Right atrium auricular region (tissue), 2 donors: Measurements from ENCODE around the gene RBM38. TPM values are rescaled to one million over a fixed set of nuclear protein-coding genes. Genes with fewer than 3 reads are reported as not detected.
A peak's percentile ranks its signal among the peaks of the same experiment; 100 is the strongest.

Experiments used
- DNase-seq: peaks from one replicate; pipeline ENCODE4 v3.0.0-alpha.2; 2019; ENCODE audit warnings: low spot score
- H3K27ac ChIP-seq, 2 donors: fragments of 200-600 bp; sonication (generic); 1 replicate in 1 of 2; 2 replicates in 1 of 2; pipeline ENCODE4 v1.5.1; 2016 to 2019
- H3K27me3 ChIP-seq, 2 donors: fragments of 200-600 bp; sonication (generic); one replicate each; pipeline versions ENCODE4 v1.5.1 to v1.6.0; 2017 to 2019
- H3K36me3 ChIP-seq: fragments of 200-600 bp; sonication (generic); one replicate; pipeline ENCODE4 v1.5.1; 2016
- H3K4me1 ChIP-seq, 2 donors: fragments of 200-600 bp; sonication (generic); one replicate each; pipeline versions ENCODE4 v1.5.1 to v1.6.0; 2017 to 2019
- H3K4me3 ChIP-seq, 2 donors: fragments of 200-600 bp; sonication (generic); 1 replicate in 1 of 2; 2 replicates in 1 of 2; pipeline ENCODE4 v1.5.1; 2017 to 2019; ENCODE audit warnings: mild to moderate bottlenecking in 1 of 2, moderate library complexity in 1 of 2
- H3K9me3 ChIP-seq, 2 donors: fragments of 200-600 bp; sonication (generic); one replicate each; pipeline ENCODE4 v1.5.1; 2019
- total RNA-seq, 2 donors: library from RNA; depleted of rRNA; stranded (reverse); fragments of >200 nt; gene quantifications; one replicate each; pipeline ENCODE4 v1.1.0, GENCODE V29; 2016
- TF ChIP-seq, protein P1 (sequence below), 2 donors: fragments of 200-600 bp; sonication (generic); IDR thresholded peaks; one replicate each; pipeline ENCODE4 v1.5.1; 2019; ENCODE audit warnings: antibody characterized with exemption in 2 of 2

RBM38 gene
- total RNA-seq, 2 donors from 2014 or later = 127 to 151 TPM

DNA sequence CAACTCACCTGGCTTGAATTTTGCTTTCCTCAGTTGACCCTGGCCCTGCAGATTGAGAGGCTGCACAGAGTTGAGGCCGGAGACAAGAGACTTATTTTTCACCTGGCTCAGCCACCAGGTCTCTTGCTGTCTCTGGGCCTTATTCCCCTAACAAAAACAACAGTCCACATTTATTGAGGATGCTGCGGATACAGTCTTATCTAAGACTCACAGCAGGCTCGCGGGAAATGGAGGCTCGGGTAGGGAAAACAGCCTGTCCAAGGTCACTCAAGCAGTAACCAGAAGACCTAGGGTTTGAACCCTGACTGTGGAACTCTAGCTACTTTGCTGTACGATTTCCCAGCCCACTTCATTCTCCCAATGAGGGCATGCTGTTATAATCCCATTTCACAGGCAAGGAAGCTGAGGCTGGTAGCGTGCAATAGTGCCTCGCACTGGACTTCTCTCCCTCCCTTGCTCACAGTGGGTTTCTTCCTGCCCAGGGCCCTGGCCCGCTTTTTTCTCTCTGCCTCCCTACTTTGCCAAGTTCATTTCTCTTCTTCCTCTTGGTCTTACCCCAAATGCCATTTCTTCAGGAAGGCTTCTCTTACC, 57.7 kb downstream of the RBM38 start:
- H3K27ac ChIP-seq = no peak overlapping the region
- H3K9me3 ChIP-seq = peaks cover 0 to 9% of the 10 kb centered on the region in 2 donors
- no peaks in the 10 kb centered on the region for H3K36me3 ChIP-seq
- TF ChIP-seq, protein P1, sequence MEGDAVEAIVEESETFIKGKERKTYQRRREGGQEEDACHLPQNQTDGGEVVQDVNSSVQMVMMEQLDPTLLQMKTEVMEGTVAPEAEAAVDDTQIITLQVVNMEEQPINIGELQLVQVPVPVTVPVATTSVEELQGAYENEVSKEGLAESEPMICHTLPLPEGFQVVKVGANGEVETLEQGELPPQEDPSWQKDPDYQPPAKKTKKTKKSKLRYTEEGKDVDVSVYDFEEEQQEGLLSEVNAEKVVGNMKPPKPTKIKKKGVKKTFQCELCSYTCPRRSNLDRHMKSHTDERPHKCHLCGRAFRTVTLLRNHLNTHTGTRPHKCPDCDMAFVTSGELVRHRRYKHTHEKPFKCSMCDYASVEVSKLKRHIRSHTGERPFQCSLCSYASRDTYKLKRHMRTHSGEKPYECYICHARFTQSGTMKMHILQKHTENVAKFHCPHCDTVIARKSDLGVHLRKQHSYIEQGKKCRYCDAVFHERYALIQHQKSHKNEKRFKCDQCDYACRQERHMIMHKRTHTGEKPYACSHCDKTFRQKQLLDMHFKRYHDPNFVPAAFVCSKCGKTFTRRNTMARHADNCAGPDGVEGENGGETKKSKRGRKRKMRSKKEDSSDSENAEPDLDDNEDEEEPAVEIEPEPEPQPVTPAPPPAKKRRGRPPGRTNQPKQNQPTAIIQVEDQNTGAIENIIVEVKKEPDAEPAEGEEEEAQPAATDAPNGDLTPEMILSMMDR (IDR thresholded peaks at IDR 0.05) = no peak
- no peak for DNase-seq
- peaks cover 0 to 40% of the 10 kb centered on the region in 2 donors for H3K4me1 ChIP-seq
- no peaks in the 10 kb centered on the region for H3K27me3 ChIP-seq
- H3K4me3 ChIP-seq = no peak overlapping the region

DNA sequence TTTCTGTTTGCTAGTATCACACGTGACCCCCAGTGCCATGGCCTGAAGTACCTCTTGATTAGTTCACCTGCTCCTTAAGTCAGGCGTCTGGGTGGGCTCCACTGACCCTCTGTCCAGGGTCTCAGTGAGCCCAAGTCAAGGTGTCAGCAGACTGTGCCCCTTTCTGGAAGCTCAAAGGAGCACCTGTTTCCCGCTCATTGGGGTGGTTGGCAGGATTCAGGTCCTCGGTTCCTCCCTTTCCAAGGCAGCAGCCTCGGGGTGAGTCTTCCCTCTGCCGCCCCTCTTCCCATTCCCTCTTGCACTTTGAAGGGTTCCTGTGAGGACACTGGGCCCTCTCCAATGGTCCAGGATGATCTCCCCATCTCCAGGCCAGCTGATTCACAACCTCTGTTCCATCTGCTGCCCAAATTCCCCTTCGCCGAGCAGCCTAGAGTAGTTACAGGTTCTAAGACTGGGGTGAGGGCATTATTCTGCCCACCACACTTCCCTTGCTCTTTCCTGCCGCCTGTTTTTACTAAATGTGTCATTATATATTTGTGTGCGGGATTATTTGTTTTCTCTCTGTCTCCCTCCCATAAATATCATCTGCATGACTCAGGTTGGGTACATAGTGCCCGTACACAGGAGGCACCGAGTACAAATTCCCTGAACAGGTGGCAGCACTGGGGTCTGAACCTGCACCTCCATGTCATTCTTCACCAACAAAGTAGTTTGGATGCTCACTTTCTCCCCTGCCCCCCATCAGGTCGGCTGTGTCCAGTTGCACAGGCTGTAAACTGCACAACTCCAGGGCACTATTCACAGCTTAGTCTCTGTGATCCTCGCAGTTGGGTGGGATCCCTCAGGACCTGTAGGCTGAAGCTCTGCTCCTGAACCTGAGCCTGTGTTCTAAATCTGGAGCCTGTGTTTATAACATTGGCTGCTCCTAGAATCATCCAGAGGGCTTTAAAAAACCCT, 58.5 kb downstream of the RBM38 start:
- no peak for DNase-seq
- Histone ChIP-seq H3K27me3 (no peaks in the 10 kb centered on the region), H3K36me3 (no peaks in the 10 kb centered on the region), H3K9me3 (peaks cover 0 to 9% of the 10 kb centered on the region in 2 donors), H3K27ac (peak overlapping the region in 1 of 2 donors; percentile 63), H3K4me1 (peaks cover 0 to 35% of the 10 kb centered on the region in 2 donors), H3K4me3 (no peak overlapping the region)
- TF ChIP-seq, protein P1 (IDR thresholded peaks at IDR 0.05) = no peak

DNA sequence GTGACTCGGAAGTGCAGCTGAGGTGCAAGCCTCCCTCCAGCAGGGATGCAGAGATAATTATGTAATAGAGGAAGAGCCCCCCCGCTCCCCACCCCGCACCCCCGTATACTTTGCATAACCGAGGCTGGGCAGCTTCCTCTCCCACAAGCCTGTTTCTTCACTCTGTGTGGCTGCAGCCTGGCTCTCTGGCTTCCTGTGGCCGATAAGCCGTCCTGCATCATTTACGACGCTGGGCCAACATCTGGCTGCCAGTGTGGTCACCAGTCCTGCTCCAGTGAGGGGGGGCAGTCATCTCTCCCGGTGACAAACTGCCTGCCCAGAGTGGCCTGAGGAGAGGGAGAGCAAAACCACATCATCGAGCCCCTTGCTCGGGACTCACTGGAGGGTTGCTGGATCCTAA, 59.2 kb downstream of the RBM38 start:
- Histone ChIP-seq H3K36me3 (no peaks in the 10 kb centered on the region), H3K27me3 (no peaks in the 10 kb centered on the region), H3K9me3 (peaks cover 0 to 9% of the 10 kb centered on the region in 2 donors), H3K4me3 (no peak overlapping the region), H3K27ac (peak overlapping the region; percentile 5 to 63), H3K4me1 (peaks cover 0 to 30% of the 10 kb centered on the region in 2 donors)
- TF ChIP-seq, protein P1 (IDR thresholded peaks at IDR 0.05) = no peak
- no peak for DNase-seq

DNA sequence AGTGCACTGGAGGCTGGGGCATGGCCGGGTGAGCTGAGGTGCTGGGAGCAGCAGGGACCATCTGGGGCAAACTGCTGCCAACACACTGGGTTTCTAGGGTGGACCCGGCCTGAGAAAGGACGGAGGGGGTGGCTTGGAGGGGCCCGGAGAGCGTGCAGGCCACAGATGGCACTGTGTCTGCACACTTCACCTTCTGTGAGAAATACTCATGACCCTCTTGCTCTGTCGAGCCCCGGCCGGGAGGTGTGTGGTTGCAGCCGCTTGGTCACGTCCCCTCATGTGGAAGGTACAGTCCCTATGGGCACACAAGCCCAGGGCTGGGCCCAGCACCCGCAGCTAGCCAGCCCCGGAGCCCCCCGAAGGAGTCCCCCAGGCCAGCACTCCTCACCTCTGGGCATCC, 59.7 kb downstream of the RBM38 start:
- no peak overlapping the region for H3K4me3 ChIP-seq
- no peaks in the 10 kb centered on the region for H3K36me3 ChIP-seq
- H3K9me3 ChIP-seq = peaks cover 0 to 7% of the 10 kb centered on the region in 2 donors
- H3K4me1 ChIP-seq = peaks cover 0 to 30% of the 10 kb centered on the region in 2 donors
- H3K27ac ChIP-seq = peak overlapping the region; percentile 5 to 63
- no peak for DNase-seq
- TF ChIP-seq, protein P1 (IDR thresholded peaks at IDR 0.05) = no peak
- no peaks in the 10 kb centered on the region for H3K27me3 ChIP-seq

DNA sequence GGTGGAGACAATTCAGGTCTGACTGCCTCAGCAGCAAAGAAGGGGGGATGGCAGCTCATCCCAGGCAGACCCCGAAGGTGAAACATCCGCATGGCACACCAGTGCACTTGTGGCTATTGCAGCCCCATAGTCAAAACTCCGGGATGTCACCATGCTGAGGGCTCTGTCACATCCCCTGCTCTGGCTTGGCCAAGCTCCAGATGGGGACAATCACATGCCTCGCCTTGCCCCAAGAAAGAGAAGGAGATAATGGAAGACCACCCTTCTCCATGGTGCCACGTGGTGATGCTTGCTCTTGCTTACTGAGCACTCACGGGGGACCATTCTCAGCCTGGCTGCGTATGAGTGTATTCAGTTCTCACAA, 60.2 kb downstream of the RBM38 start:
- Histone ChIP-seq H3K27ac (peak overlapping the region; percentile 48 to 63), H3K27me3 (no peaks in the 10 kb centered on the region), H3K4me1 (peaks cover 0 to 30% of the 10 kb centered on the region in 2 donors), H3K36me3 (no peaks in the 10 kb centered on the region), H3K4me3 (no peak overlapping the region), H3K9me3 (peaks cover 0 to 4% of the 10 kb centered on the region in 2 donors)
- DNase-seq = no peak
- TF ChIP-seq, protein P1 (IDR thresholded peaks at IDR 0.05) = no peak
